ENCODE measurements around the gene KRTAP3-2. TPM values are rescaled to one million over a fixed set of nuclear protein-coding genes. Genes with fewer than 3 reads are reported as not detected.
A peak's percentile ranks its signal among the peaks of the same experiment; 100 is the strongest.

The KRTAP3-2 gene
- total RNA-seq, 2 donors from 2014 or later: not detected

DNA sequence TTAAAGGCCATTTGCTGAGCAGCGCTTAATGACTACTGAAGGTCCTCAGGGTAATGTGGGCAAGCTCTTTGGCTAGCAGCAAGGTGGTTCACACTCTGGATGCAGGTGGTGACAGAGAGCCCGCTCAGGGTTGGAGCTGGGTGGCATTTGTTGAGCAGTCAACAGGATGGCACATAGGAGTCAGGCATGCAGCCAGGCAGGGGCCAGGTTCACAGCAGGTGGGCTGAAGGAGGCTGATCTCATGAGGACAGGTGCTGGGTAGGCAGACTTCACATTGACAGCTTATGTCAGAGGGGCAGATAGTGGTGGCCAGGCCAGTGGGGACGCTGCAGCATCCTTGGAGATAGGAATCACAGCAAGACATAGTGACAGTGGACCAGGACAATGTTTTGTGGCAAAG lies 4.7 kb upstream of the KRTAP3-2 start:
- TF ChIP-seq, protein P1, sequence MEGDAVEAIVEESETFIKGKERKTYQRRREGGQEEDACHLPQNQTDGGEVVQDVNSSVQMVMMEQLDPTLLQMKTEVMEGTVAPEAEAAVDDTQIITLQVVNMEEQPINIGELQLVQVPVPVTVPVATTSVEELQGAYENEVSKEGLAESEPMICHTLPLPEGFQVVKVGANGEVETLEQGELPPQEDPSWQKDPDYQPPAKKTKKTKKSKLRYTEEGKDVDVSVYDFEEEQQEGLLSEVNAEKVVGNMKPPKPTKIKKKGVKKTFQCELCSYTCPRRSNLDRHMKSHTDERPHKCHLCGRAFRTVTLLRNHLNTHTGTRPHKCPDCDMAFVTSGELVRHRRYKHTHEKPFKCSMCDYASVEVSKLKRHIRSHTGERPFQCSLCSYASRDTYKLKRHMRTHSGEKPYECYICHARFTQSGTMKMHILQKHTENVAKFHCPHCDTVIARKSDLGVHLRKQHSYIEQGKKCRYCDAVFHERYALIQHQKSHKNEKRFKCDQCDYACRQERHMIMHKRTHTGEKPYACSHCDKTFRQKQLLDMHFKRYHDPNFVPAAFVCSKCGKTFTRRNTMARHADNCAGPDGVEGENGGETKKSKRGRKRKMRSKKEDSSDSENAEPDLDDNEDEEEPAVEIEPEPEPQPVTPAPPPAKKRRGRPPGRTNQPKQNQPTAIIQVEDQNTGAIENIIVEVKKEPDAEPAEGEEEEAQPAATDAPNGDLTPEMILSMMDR (conservative IDR thresholded peaks at IDR 0.05): no peak
- Histone ChIP-seq H3K9me3 (ENCODE audit: control insufficient read depth, low read length) (no peaks in the 10 kb centered on the region), H3K4me3 (ENCODE audit: low read length) (no peak overlapping the region), H3K9ac (ENCODE audit: extremely low read depth, low read length, poor library complexity, severe bottlenecking) (no peak overlapping the region), H3K27ac (ENCODE audit: low read depth, low read length) (no peak overlapping the region), H3K27me3 (ENCODE audit: control insufficient read depth, insufficient read depth, low read length, poor library complexity, severe bottlenecking) (no peaks in the 10 kb centered on the region), H3K36me3 (ENCODE audit: control insufficient read depth, insufficient read depth, low read length) (no peaks in the 10 kb centered on the region), H3K4me1 (ENCODE audit: control insufficient read depth, insufficient read depth, low read length) (peaks cover 5% of the 10 kb centered on the region)
- H3K4me3 Mint-ChIP-seq: no peak overlapping the region
- H3K9me3 Mint-ChIP-seq: no peaks in the 10 kb centered on the region
- peak; percentile 60 for DNase-seq
- no peaks in the 10 kb centered on the region for H3K36me3 Mint-ChIP-seq (ENCODE audit: low read depth)
- WGBS, 2 experiments (ENCODE audit: insufficient coverage in 1 of 2, insufficient read length in 1 of 2): 91 to 100% methylated on average over 3 of the region's 3 CpGs
- no peak overlapping the region for H3K27ac Mint-ChIP-seq
- H3K27me3 Mint-ChIP-seq (ENCODE audit: insufficient read depth): no peaks in the 10 kb centered on the region
- peaks cover 9% of the 10 kb centered on the region for H3K4me1 Mint-ChIP-seq

DNA sequence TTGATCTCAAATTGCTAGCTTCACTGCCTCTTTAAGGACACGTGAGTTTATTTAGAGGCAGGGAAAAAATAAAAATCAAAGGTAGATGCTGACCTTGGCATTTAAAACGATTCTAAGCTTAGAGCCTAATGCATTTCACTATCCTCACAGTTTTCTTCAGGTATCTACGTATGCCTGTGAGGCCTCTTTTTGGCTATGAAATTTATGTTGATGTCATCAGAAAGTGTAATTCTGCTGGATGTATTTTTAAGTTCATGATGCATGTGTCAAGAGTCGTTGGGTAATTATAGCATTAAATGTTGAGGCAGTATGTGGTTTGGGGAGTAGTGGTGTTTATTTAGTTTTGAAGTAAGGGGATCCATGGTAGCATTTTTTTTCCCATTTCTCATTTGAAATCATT lies 4.2 kb upstream of the KRTAP3-2 start:
- H3K27ac Mint-ChIP-seq: no peak overlapping the region
- H3K36me3 Mint-ChIP-seq (ENCODE audit: low read depth): no peaks in the 10 kb centered on the region

DNA sequence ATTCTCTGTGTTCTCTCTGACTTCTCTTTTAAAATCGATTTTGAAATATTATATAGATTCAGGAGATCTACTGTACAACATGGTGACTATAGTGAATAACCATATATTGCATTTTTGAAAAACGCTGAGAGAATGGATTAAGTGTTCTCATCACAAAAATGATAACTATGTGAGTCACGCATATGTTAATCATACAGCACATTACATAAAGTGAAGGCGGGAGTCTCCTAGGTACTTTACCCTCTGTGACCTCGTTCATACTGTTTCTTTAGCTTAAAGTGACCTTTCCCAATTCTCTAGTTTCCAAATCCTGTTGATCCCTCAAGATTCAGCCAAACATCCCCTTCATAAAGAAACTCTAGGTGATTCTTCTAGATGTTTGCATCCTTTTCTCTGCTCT lies 3.1 kb upstream of the KRTAP3-2 start:
- WGBS, 2 experiments (ENCODE audit: insufficient coverage in 1 of 2, insufficient read length in 1 of 2): 82 to 87% methylated on average over 3 to 5 of the region's 5 CpGs
- Histone ChIP-seq H3K4me3 (ENCODE audit: low read length) (no peak overlapping the region), H3K9me3 (ENCODE audit: control insufficient read depth, low read length) (no peaks in the 10 kb centered on the region), H3K9ac (ENCODE audit: extremely low read depth, low read length, poor library complexity, severe bottlenecking) (no peak overlapping the region), H3K4me1 (ENCODE audit: control insufficient read depth, insufficient read depth, low read length) (no peaks in the 10 kb centered on the region), H3K27ac (ENCODE audit: low read depth, low read length) (no peak overlapping the region), H3K36me3 (ENCODE audit: control insufficient read depth, insufficient read depth, low read length) (no peaks in the 10 kb centered on the region), H3K27me3 (ENCODE audit: control insufficient read depth, insufficient read depth, low read length, poor library complexity, severe bottlenecking) (no peaks in the 10 kb centered on the region)
- Mint-ChIP-seq H3K4me1 (no peaks in the 10 kb centered on the region), H3K9me3 (no peaks in the 10 kb centered on the region), H3K36me3 (ENCODE audit: low read depth) (no peaks in the 10 kb centered on the region), H3K27ac (no peak overlapping the region), H3K4me3 (no peak overlapping the region), H3K27me3 (ENCODE audit: insufficient read depth) (no peaks in the 10 kb centered on the region)
- no peak for DNase-seq
- TF ChIP-seq, protein P1 (conservative IDR thresholded peaks at IDR 0.05): no peak

More for the DNA sequence above, 4.2 kb upstream of the KRTAP3-2 start:
- Mint-ChIP-seq H3K9me3 (no peaks in the 10 kb centered on the region), H3K27me3 (ENCODE audit: insufficient read depth) (no peaks in the 10 kb centered on the region), H3K4me3 (no peak overlapping the region), H3K4me1 (peaks cover 5% of the 10 kb centered on the region)
- Histone ChIP-seq H3K27me3 (ENCODE audit: control insufficient read depth, insufficient read depth, low read length, poor library complexity, severe bottlenecking) (no peaks in the 10 kb centered on the region), H3K27ac (ENCODE audit: low read depth, low read length) (no peak overlapping the region), H3K9me3 (ENCODE audit: control insufficient read depth, low read length) (no peaks in the 10 kb centered on the region), H3K4me1 (ENCODE audit: control insufficient read depth, insufficient read depth, low read length) (peaks cover 5% of the 10 kb centered on the region), H3K4me3 (ENCODE audit: low read length) (no peak overlapping the region), H3K36me3 (ENCODE audit: control insufficient read depth, insufficient read depth, low read length) (no peaks in the 10 kb centered on the region), H3K9ac (ENCODE audit: extremely low read depth, low read length, poor library complexity, severe bottlenecking) (no peak overlapping the region)
- DNase-seq: no peak
- 87 to 100% methylated on average over 2 to 4 of the region's 4 CpGs for WGBS, 2 experiments (ENCODE audit: insufficient coverage in 1 of 2, insufficient read length in 1 of 2)
- TF ChIP-seq, protein P1 (conservative IDR thresholded peaks at IDR 0.05): no peak

Data from endodermal cell (in vitro differentiated cells).